HepG2 (cell line): Measurements from ENCODE around the gene TAMM41. TPM values are rescaled to one million over a fixed set of nuclear protein-coding genes. Genes with fewer than 3 reads are reported as not detected.
"Not testable (repeated sequence)": the region's sequence is repeated elsewhere in the genome, so short reads cannot be mapped to it uniquely, and the experiment has no call there.

Experiments
- ATAC-seq: fragments of 200-7000 bp; cut with Tn5 transposase; 3 replicates; pipeline ENCODE4 v1.9.1; 2020; ENCODE audit warnings: mild to moderate bottlenecking, moderate library complexity
- BruUV-seq: library from RNA; stranded (reverse); fragments of 400-500 nt; replicated peaks from 2 replicates; lab custom pipeline; 2021; lab: Mats Ljungman, UMichigan
- CTCF ChIA-PET: fragments of 300-600 bp; formaldehyde crosslinking; extraction: SDS; loops from one replicate; lab custom pipeline; 2021; ENCODE audit warnings: low total read pairs, inconsistent platforms, low intra/inter-chr PET ratio; lab: Yijun Ruan, JAX
- POLR2A ChIA-PET: fragments of 350-600 bp; sonication (Branson Sonifier 250); formaldehyde crosslinking; loops from one replicate; lab custom pipeline; 2020; ENCODE audit warnings: antibody characterized with exemption, inconsistent platforms; lab: Yijun Ruan, JAX
- DNase-seq: peaks from one replicate; pipeline ENCODE4 v3.0.0-alpha.2; 2015; ENCODE audit warnings: low spot score
- FAIRE-seq: peaks from 3 replicates; lab custom pipeline; 2011; peaks lifted over from hg19 to GRCh38; lab: Jason Lieb, UNC
- H2AFZ ChIP-seq: one replicate; pipeline ENCODE4 v1.6.1; 2011; ENCODE audit warnings: low read length, inconsistent platforms
- H3K27ac ChIP-seq: fragments of 300-600 bp; 3 replicates; pipeline ENCODE4 v1.8.0; 2011; ENCODE audit warnings: mixed run types, mild to moderate bottlenecking, mixed read lengths, low read length, inconsistent platforms; ENCODE audit not compliant: insufficient read depth; ENCODE audit errors: extremely low read length
- H3K27me3 ChIP-seq, 2 experiments: fragments of 200-600 bp in 1 of 2; 2 replicates in 1 of 2; 3 replicates in 1 of 2; pipeline versions ENCODE4 v1.6.0 to v1.8.0; 2011; ENCODE audit warnings: low read length in 2 of 2, mild to moderate bottlenecking in 2 of 2, moderate library complexity in 2 of 2, inconsistent platforms in 1 of 2; ENCODE audit not compliant: insufficient read depth in 2 of 2, control insufficient read depth in 1 of 2
- H3K36me3 ChIP-seq, 2 experiments: fragments of 200-600 bp in 1 of 2; replicated peaks in 1 of 2; 2 replicates in 1 of 2; 3 replicates in 1 of 2; pipeline versions ENCODE4 v1.5.1 to v1.8.0; 2011; ENCODE audit warnings: low read length in 2 of 2, inconsistent platforms in 1 of 2; ENCODE audit not compliant: insufficient read depth in 2 of 2, control insufficient read depth in 1 of 2
- H3K4me1 ChIP-seq: 2 replicates; pipeline ENCODE4 v1.5.1; 2012; ENCODE audit warnings: low read length, inconsistent platforms; ENCODE audit not compliant: insufficient read depth
- H3K4me2 ChIP-seq: 2 replicates; pipeline ENCODE4 v1.6.0; 2011; ENCODE audit warnings: low read depth, low read length, inconsistent platforms
- H3K4me3 ChIP-seq, 3 experiments: fragments of 200-600 bp in 1 of 3; sonication (generic), shearing (Covaris generic) in 1 of 3; replicated peaks in 1 of 3; 2 replicates each; pipeline ENCODE4 v1.5.1; 2011 to 2016; ENCODE audit warnings: low read length in 3 of 3, inconsistent platforms in 2 of 3, low read depth in 2 of 3, mild to moderate bottlenecking in 2 of 3, control low read depth in 1 of 3, mixed read lengths in 1 of 3; ENCODE audit not compliant: insufficient read depth in 1 of 3
- H3K79me2 ChIP-seq: one replicate; pipeline ENCODE4 v1.6.1; 2011; ENCODE audit warnings: low read length, inconsistent platforms; ENCODE audit not compliant: insufficient read depth
- H3K9ac ChIP-seq: 2 replicates; pipeline ENCODE4 v1.6.0; 2011; ENCODE audit warnings: mild to moderate bottlenecking, low read depth, low read length, inconsistent platforms; ENCODE audit not compliant: insufficient read depth
- H3K9me3 ChIP-seq: 2 replicates; pipeline ENCODE4 v1.5.1; 2012; ENCODE audit warnings: mild to moderate bottlenecking, low read length
- H4K20me1 ChIP-seq: 2 replicates; pipeline ENCODE4 v1.6.0; 2011; ENCODE audit warnings: inconsistent platforms, mild to moderate bottlenecking, low read length, moderate library complexity; ENCODE audit not compliant: insufficient read depth
- MAFF ChIP-seq: IDR thresholded peaks from 2 replicates; pipeline ENCODE4 v1.6.1; 2011; ENCODE audit warnings: low read depth, low read length, improper control_type of control experiment
- MAFK ChIP-seq, 2 experiments: IDR thresholded peaks in 1 of 2; conservative IDR thresholded peaks in 1 of 2; 2 replicates each; pipeline ENCODE4 v1.6.1; 2011; ENCODE audit warnings: improper control_type of control experiment in 2 of 2, low read length in 2 of 2
- WGBS: methylation state at CpG from one replicate; pipeline ENCODE4 v1.1.6; 2017; ENCODE audit warnings: low lambda C conversion rate; 5-methylcytosine and 5-hydroxymethylcytosine counted together
- in situ Hi-C: cut with HindIII; loops from 2 replicates; pipeline ENCODE4 v1.10.0; 2017; ENCODE audit warnings: low pct_unique_long_range_greater_than_20kb; ENCODE audit not compliant: extremely low pct_ligation_motif_present
- intact Hi-C: fragments of 100-400 bp; cut with micrococcal nuclease; formaldehyde crosslinking; loops from one replicate; pipeline ENCODE4 v1.10.0; 2022; ENCODE audit not compliant: unreplicated experiment
- polyA plus RNA-seq, 8 experiments: library from polyadenylated mRNA; depleted of rRNA in 3 of 8; stranded (reverse) in 7 of 8; unstranded in 1 of 8; fragments of >200 nt; fragmentation: Illumina TruSeq in 4 of 8; extraction: Trizol in 4 of 8; gene quantifications; 2 replicates each; pipeline versions ENCODE4 v1.2.1 to v1.2.3, GENCODE V29; 2011 to 2016; ENCODE audit warnings: low read depth in 4 of 8, missing spikeins in 1 of 8, mixed read lengths in 1 of 8; ENCODE audit not compliant: insufficient read depth in 1 of 8
- total RNA-seq, 5 experiments: library from RNA; depleted of rRNA; stranded (reverse); fragments of >200 nt; fragmentation: Illumina TruSeq; extraction: Trizol; gene quantifications; 2 replicates each; pipeline ENCODE4 v1.2.3, GENCODE V29; 2016; ENCODE audit warnings: low read depth in 1 of 5

The TAMM41 gene
- total and polyA plus RNA-seq, 2 of the 13 experiments (the other 11 are each of a cell fraction or from before 2014, with no cell fraction given), result 9.9 to 12.2 TPM

DNA sequence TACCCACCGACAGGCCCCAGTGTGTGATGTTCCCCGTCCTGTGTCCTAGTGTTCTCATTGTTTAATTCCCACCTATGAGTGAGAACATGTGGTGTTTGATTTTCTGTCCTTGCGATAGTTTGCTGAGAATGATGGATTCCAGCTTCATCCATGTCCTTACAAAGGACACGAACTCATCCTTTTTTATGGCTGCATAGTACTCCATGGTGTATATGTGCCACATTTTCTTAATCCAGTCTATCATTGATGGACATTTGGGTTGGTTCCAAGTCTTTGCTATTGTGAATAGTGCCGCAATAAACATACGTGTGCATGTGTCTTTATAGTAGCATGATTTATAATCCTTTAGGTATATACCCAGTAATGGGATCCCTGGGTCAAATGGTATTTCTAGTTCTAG is 15.5 kb upstream of the TAMM41 start:
- intact Hi-C loops, BruUV-seq, CTCF ChIA-PET: not testable (repeated sequence)

GRCh38 chr3:11860213-11860612 is 13.5 kb upstream of the TAMM41 start:
- TF ChIP-seq MAFF, result peak; percentile 27; the same call in 1 of the 2 replicates
- peak in 1 of 2 experiments; percentile 52; a peak in 3 of 4 replicates for TF ChIP-seq MAFK (conservative IDR thresholded peaks at IDR 0.05 in 1 of 2, IDR thresholded peaks at IDR 0.05 in 1 of 2; ENCODE audit: low read length in 2 of 2)
- TF ChIP-seq, all 625 proteins: peak for 2; not testable (repeated sequence) for 623
- ATAC-seq, FAIRE-seq, H3K27ac ChIP-seq, CTCF ChIA-PET, H3K4me1 ChIP-seq, H4K20me1 ChIP-seq, H3K9me3 ChIP-seq, DNase-seq, in situ Hi-C loops, BruUV-seq, H3K4me2 ChIP-seq, H3K36me3 ChIP-seq, H3K9ac ChIP-seq, H2AFZ ChIP-seq, H3K79me2 ChIP-seq, H3K4me3 ChIP-seq, POLR2A ChIA-PET, H3K27me3 ChIP-seq, intact Hi-C loops: not testable (repeated sequence)
- 0% methylated on average over 1 of the region's 1 CpG for whole genome bisulfite sequencing

More for the DNA sequence above, 15.5 kb upstream of the TAMM41 start:
- POLR2A ChIA-PET, H3K27ac ChIP-seq, DNase-seq, H3K79me2 ChIP-seq, FAIRE-seq, H3K4me1 ChIP-seq, H4K20me1 ChIP-seq, in situ Hi-C loops, H3K27me3 ChIP-seq, H3K9me3 ChIP-seq, H3K36me3 ChIP-seq, H3K9ac ChIP-seq, H3K4me3 ChIP-seq, H3K4me2 ChIP-seq, ATAC-seq, H2AFZ ChIP-seq: not testable (repeated sequence)
- WGBS, result 31% methylated on average over 6 of the region's 6 CpGs
